Inflammatory macrophage treated with lipopolysaccharide for 4 hours (primary cell): Measurements from ENCODE around the gene ANKRD10.

Source experiments
- DNase-seq: peaks from one replicate; pipeline ENCODE4 v3.0.0-alpha.2; 2020

ANKRD10 gene

GRCh38 chr13:110885516-110885915 is 29.4 kb downstream of the ANKRD10 start:
- DNase-seq = no peak

- DNase-seq = no peak
These were observed 30.4 kb downstream of the ANKRD10 start for GRCh38 chr13:110884517-110884916.

DNA sequence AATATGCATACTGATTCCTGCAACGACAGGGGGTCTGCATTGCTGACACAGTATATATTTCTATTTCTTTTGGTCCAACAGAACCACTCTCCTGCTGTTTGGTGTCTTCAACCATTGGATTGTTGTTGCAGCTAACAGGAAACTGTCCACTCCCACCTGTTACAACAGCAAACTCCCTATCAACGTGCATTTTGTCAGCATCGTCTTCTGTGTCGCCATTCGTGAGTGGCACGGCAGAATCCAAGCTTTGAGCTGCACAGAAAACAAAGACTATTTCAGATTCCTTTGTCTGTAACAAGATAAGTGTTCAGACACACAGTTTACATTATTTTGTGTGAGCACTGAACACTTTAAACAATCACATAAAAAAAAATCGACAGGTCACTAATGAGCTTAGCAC is 31.3 kb downstream of the ANKRD10 start:
- DNase-seq = no peak

GRCh38 chr13:110882972-110883371 is 31.9 kb downstream of the ANKRD10 start:
- DNase-seq = no peak

DNA sequence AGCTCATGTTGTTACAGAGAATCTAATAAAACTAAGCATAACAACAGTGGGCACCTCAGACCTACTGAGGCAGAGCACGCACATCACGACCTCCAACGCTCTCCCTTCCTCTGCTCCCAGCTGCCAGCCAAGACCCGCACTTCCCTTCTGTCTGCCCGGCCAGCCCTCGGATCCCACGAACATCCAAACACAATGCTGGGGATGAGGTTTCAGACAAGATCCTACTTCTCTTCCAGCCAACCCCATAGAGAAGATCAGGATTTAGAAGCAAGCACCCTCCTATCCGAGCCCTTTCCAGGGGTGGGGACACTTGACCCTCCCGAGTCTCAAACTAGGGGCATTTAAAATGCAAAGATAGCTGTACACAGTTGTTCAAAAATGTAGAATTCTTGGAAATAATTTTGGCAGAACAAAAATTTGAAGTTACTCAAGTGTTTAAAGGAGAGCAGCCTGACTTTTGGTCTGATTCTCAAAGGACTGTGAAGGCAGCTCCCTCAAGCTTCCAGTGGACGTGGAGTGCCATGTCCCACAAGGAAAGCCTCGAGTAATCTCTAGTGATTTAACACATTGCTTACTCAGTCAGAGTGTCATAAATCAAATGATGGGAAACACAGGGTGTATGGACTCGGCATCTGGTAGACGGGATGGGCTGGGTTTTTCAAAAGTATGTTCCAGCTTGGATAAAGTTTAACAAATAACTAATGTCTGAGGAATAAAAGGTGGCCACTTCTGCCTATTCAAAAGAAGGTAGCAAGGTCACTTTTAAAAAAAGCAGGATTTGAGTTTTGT is 32.8 kb downstream of the ANKRD10 start:
- no peak for DNase-seq

- no peak for DNase-seq
These were observed 34.2 kb downstream of the ANKRD10 start for GRCh38 chr13:110880627-110881026.

DNA sequence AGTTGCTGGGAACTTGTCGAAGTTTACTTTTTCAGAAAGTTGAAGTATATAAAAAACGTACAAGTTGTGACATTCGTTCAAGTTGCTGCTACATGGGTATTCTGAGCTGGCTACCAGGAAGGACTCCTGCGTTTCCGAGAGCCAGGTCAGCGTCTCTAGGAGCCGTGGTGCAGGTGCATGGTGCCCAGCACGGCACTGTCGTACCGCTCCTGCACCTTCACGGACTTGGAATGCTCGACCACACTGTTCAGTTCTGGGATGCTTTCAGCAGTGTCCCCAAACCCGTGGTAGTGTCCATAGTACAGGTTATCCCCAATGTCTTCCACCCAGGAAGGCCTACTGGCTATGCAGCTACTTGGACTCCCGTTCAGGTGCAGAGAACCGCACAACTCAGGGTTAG is 35.4 kb downstream of the ANKRD10 start:
- no peak for DNase-seq

- DNase-seq = no peak
These were observed 37.1 kb downstream of the ANKRD10 start for GRCh38 chr13:110877737-110878258.

- no peak for DNase-seq
These were observed 38.3 kb downstream of the ANKRD10 start for GRCh38 chr13:110876609-110877008.

- peak; percentile 43 for DNase-seq
These were observed 39.6 kb downstream of the ANKRD10 start for GRCh38 chr13:110875241-110875640.

DNA sequence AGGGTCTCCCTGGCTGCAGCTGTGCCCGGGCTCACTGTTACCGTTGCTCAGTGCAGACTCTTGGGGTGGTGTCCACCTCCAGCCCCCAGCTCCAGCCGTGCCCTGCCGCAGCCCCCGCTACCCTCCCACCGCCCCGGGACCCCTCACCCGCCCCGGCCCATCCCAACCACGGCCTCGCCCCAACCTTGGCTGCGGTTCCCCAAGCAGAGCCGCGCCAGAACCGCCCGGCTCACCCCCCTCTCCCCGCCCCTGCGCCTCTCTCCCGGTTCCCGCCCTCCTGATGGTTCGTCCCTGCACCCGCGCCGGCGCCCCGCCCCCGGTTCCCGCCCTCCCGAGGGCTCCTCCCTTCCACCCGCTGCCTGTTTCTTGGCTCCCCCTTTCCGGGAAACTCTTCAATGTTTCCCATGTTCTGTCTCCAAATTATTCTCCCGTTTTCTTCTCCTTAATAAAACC is 40.3 kb downstream of the ANKRD10 start:
- peak; percentile 69 for DNase-seq

DNA sequence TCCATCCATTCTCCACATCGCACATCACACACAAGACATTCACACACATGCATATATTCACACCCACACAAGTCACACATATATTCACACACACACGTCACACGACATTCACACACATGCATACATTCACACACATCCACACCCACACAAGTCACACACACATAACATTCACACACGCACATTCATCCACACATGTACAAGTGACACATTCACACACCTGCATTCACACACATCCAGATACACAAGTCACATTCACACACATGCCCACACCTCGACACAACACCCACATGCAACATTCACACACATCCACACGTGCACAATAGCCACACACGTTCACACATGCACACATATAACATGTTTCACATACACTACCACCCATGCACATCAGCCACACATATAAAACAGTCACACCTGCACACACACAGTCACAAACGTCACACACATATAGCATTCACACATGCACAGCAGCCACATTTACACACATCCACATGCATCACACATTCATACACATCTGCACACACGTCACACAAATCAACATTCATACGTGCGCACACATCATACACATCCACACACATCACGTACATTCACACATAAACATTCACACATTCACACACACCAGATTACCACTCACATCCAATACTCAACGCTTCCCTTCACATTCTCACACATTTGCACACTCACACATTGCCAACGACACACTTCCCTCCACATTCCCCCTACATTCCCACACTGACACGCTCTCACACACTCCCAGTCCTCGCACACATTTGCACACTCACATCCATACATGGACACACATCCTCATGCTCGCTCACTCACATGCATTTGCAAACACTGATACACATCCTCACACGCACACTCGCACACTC is 41.0 kb downstream of the ANKRD10 start:
- no peak for DNase-seq

DNA sequence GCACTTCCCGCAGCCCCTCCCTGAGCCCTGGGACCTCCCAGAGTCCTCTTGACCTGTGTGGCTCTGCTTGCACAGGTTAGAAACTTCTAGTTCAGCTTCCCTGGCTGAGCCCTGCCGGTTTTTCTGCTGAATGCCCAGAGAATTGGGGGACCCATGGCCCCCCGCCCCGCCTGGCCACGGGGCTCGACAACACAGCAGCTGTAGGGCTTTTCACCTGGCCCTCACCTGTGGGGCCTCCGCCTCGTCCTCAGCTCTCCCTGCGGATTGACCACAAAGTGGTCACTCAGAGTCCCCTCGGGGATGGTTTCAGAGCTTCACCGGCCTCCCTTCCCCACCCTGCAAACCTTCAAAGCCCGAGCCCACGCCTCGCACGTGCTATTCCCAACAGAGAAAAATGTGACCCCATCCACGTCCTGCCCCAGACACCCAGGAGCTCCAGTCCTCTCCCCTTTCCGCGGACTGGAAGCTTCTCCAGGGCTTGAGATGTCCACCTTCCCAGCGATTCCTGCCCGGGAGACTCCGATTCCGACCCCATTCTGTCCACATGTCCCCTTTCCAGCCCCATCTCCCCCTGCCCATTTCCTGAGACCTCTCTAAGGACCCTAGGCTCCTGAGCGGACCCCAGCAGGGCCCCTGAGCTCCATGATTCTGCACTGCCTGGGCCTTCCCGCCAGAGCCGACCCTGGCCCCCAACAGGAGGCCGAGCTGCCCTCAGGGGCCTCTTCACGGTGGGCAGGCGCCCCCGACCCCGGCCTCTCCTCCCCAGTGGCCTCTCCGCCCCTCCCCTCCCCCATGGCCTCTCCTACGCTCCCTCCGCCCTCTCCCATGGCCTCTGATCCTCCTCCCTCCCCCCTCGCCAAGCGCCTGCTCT is 41.9 kb downstream of the ANKRD10 start:
- DNase-seq = no peak

GRCh38 chr13:110872034-110872767 is 42.7 kb downstream of the ANKRD10 start:
- no peak for DNase-seq

DNA sequence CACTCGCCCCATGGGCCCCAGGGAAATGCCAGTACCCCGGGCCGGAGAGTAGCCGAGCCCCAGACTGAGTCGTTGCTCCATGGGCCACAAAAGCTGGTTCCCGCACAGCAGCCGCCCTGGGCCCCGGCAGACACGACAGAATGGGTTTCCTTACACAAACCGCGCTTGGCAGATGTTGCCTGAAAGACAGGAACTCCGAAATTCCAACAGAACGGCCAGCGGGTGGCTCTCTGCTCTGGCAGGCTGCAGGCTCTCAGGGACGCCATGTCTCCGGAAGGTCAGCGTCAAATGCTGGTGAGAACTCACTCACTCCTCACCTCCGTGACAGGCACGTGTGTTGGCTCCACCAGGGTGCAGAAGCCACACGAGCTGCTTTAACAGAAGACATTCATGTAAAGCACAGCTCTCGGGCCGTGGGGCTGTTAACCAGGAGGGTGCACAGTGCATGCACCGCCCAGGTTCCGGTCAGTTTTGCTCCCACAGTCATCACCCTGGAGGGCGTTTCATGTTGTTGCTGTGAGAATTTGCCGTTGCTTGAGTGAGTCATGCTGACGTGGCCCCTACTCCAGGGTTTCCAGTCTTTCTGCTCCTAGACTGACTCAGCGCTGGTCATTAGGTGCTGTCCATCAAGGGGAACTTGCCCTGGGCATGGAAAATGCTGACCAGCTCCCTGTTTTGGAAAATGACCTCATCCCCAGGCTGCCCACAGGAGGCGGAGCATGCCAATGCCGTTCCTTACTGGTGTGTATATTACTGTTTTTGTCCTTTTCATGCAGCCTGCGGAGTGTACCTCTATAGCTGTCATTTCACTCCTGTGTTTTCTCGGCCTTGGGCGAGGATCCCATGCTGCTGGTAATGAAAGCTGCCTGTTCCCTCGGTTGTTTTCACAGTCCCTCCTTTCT is 44.8 kb downstream of the ANKRD10 start:
- peak; percentile 99 for DNase-seq

DNA sequence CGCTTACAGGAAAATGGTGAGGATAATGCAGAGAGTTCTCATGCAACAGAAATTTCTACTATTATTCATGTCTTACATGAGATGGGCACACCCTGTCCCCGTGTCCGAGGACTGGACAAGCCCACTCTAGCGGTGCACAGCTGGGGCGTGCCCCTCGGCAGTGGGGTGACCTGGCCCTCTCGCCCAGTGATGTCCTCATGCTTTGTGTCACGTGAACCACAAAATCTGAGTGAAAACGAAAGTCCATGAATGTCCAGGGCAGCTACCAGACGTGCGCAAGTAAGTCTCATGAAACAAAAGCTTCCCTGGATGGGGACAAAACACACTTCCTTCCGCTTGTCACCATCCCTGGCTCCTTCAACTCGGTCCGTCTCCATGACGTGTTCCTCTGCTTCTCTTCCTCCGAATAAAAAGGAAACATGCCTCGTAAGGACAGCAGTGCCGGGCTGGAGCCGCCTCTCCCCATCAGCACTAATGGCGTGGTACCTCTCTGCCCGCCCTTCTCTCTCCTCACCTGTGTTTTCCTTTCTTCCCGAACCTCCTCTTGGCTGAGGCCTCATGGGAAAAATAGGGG is 45.6 kb downstream of the ANKRD10 start:
- DNase-seq = peak; percentile 72

DNA sequence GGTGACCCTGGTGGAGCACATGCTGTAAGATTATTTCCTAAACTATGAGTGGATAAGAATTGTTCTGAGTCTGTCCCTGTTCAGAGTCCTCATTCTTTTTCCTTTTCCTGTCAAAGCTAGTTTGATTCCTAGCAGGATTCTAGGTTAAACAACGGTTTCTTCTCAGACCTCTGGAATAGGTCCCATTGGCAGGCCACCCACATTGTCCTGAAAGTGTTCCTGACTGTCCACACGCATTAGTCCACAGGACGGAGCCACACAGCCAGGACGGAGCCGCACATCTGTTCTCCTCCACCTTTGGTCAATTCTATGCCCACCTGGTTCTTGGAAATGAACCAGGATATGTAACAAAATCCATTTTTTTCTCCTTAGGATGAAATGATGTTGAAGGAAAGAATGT is 46.1 kb downstream of the ANKRD10 start:
- no peak for DNase-seq

- no peak for DNase-seq
These were observed 47.5 kb downstream of the ANKRD10 start for GRCh38 chr13:110867380-110867779.

- no peak for DNase-seq
These were observed 48.2 kb downstream of the ANKRD10 start for GRCh38 chr13:110866491-110867170.

DNA sequence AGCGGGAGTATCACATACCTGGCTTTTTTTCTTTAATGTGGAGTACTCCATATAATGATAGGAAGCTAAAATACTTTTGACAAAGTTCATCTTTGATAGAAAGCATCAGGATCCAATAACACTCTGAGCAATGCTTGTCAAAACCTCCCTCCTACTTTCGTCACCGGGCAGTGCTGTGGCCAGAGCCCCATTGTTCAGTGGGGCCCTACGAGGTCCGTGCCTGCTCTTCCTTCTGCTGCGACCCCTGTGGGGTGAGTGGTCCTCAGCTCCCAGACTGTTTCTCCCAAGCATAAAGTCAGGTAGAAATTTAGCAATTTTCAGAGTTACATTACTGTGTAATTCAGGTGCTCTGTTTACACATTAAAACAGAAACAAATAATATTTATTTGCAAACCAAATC is 51.2 kb downstream of the ANKRD10 start:
- DNase-seq = no peak
